Upper lobe of left lung (tissue), 6 donors: Measurements from ENCODE around the gene ANKRD28. TPM values are rescaled to one million over a fixed set of nuclear protein-coding genes. Genes with fewer than 3 reads are reported as not detected.

Experiments used
- ATAC-seq, 2 donors: fragments of 200-7000 bp; cut with Tn5 transposase; one replicate each; pipeline ENCODE4 v1.9.1; 2022; ENCODE audit warnings: mild to moderate bottlenecking in 2 of 2, moderate library complexity in 2 of 2; ENCODE audit not compliant: low FRiP score in 2 of 2
- DNase-seq, 2 donors: peaks; one replicate each; pipeline ENCODE4 v3.0.0-alpha.2; 2019 to 2020
- H3K27ac ChIP-seq, 4 donors: fragments of 200-600 bp; sonication (generic); one replicate each; pipeline ENCODE4 v1.5.1; 2016 to 2019
- H3K27me3 ChIP-seq, 4 donors: fragments of 200-600 bp; sonication (generic); one replicate each; pipeline ENCODE4 v1.5.1; 2017 to 2019
- H3K36me3 ChIP-seq, 4 donors: fragments of 200-600 bp; sonication (generic); one replicate each; pipeline ENCODE4 v1.5.1; 2016 to 2019
- H3K4me1 ChIP-seq, 4 donors: fragments of 200-600 bp; sonication (generic); one replicate each; pipeline ENCODE4 v1.5.1; 2018 to 2019
- H3K4me3 ChIP-seq, 4 donors: fragments of 200-600 bp; sonication (generic); one replicate each; pipeline ENCODE4 v1.5.1; 2017 to 2019; ENCODE audit warnings: mild to moderate bottlenecking in 2 of 4, moderate library complexity in 1 of 4
- H3K9me3 ChIP-seq, 4 donors: fragments of 200-600 bp; sonication (generic); one replicate each; pipeline ENCODE4 v1.5.1; 2018 to 2019
- CTCF ChIP-seq, 6 experiments: fragments of 450-650 bp in 4 of 6; fragments of 200-600 bp in 2 of 6; sonication (generic) in 2 of 6; IDR thresholded peaks; one replicate each; pipeline ENCODE4 v1.5.1; 2016 to 2019; ENCODE audit warnings: antibody characterized with exemption in 6 of 6
- EP300 ChIP-seq, 4 donors: sonication (generic); formaldehyde crosslinking; IDR thresholded peaks; one replicate each; pipeline ENCODE4 v1.5.1; 2017; ENCODE audit warnings: antibody characterized with exemption in 4 of 4, control low read depth in 2 of 4
- POLR2A ChIP-seq, 4 donors: fragments of 450-650 bp; IDR thresholded peaks; one replicate each; pipeline ENCODE4 v1.5.1; 2016 to 2017; ENCODE audit warnings: antibody characterized with exemption in 4 of 4, mild to moderate bottlenecking in 2 of 4
- POLR2AphosphoS5 ChIP-seq, 2 donors: sonication (generic); formaldehyde crosslinking; IDR thresholded peaks; one replicate each; pipeline ENCODE4 v1.5.1; 2017; ENCODE audit warnings: antibody characterized with exemption in 2 of 2
- WGBS, 2 donors: methylation state at CpG; one replicate each; pipeline ENCODE4 v1.1.5; 2017 to 2018; 5-methylcytosine and 5-hydroxymethylcytosine counted together
- total RNA-seq, 6 donors: library from RNA; depleted of rRNA in 4 of 6; stranded (reverse); fragments of >200 nt in 4 of 6; gene quantifications; one replicate each; pipeline versions ENCODE4 v1.1.0 to v1.2.1, GENCODE V29; 2016 to 2021
- donor health status: DM: no; HTN: no; CAD: no; lungs with moderate emphysema.
- donor health status: DM: no; HTN: yes; CAD: no; lungs with severe emphysema.

The ANKRD28 gene
- total RNA-seq, 6 donors from 2014 or later, result 31.6 to 107 (median 55.5) TPM

GRCh38 chr3:15804553-15805095, 6.8 kb upstream of the ANKRD28 start:
- Histone ChIP-seq H3K36me3 (no peaks in the 10 kb centered on the region), H3K4me1 (peaks cover 6 to 31% (median 22%) of the 10 kb centered on the region in 4 donors), H3K27me3 (no peaks in the 10 kb centered on the region), H3K4me3 (no peak overlapping the region), H3K9me3 (no peaks in the 10 kb centered on the region), H3K27ac (peak overlapping the region in 1 of 4 donors; percentile 27)
- WGBS, 2 donors, result 68% methylated on average over 4 of the region's 4 CpGs
- TF ChIP-seq CTCF (IDR thresholded peaks at IDR 0.05) (no peak), POLR2AphosphoS5 (IDR thresholded peaks at IDR 0.05) (no peak)
- DNase-seq (no peak), ATAC-seq (no peak)

GRCh38 chr3:15803921-15804320, 6.1 kb upstream of the ANKRD28 start:
- no peak for ATAC-seq
- DNase-seq, result no peak
- Histone ChIP-seq H3K27me3 (no peaks in the 10 kb centered on the region), H3K4me1 (peaks cover 6 to 32% (median 22%) of the 10 kb centered on the region in 4 donors), H3K9me3 (no peaks in the 10 kb centered on the region), H3K4me3 (no peak overlapping the region), H3K36me3 (no peaks in the 10 kb centered on the region), H3K27ac (no peak overlapping the region)
- no peak for TF ChIP-seq POLR2A (IDR thresholded peaks at IDR 0.05)
- no peak for TF ChIP-seq EP300 (IDR thresholded peaks at IDR 0.05)
- no peak for TF ChIP-seq CTCF (IDR thresholded peaks at IDR 0.05)
- TF ChIP-seq POLR2AphosphoS5 (IDR thresholded peaks at IDR 0.05), result no peak
- 77 to 80% methylated on average over 2 of the region's 2 CpGs for WGBS, 2 donors

- 58 to 65% methylated on average over 3 of the region's 3 CpGs for WGBS, 2 donors
- no peak for DNase-seq
- Histone ChIP-seq H3K36me3 (no peaks in the 10 kb centered on the region), H3K4me1 (peaks cover 18 to 48% (median 31%) of the 10 kb centered on the region in 4 donors), H3K27me3 (no peaks in the 10 kb centered on the region), H3K4me3 (no peak overlapping the region), H3K27ac (peak overlapping the region in 3 of 4 donors; percentile 1 to 62 (median 18)), H3K9me3 (no peaks in the 10 kb centered on the region)
- no peak for ATAC-seq
- TF ChIP-seq POLR2AphosphoS5 (IDR thresholded peaks at IDR 0.05) (no peak), CTCF (IDR thresholded peaks at IDR 0.05) (no peak), POLR2A (IDR thresholded peaks at IDR 0.05) (no peak), EP300 (IDR thresholded peaks at IDR 0.05) (no peak)
Observed at GRCh38 chr3:15801298-15801697, 3.5 kb upstream of the ANKRD28 start.

- DNase-seq, result no peak
Observed at GRCh38 chr3:15800780-15801179, 3.0 kb upstream of the ANKRD28 start.

GRCh38 chr3:15800327-15800726, 2.5 kb upstream of the ANKRD28 start:
- DNase-seq (no peak), ATAC-seq (peak in 1 of 2 donors; percentile 41)
- TF ChIP-seq POLR2AphosphoS5 (IDR thresholded peaks at IDR 0.05) (no peak), EP300 (IDR thresholded peaks at IDR 0.05) (no peak), CTCF (IDR thresholded peaks at IDR 0.05) (no peak), POLR2A (IDR thresholded peaks at IDR 0.05) (no peak)
- H3K9me3 ChIP-seq, result no peaks in the 10 kb centered on the region
- no peaks in the 10 kb centered on the region for H3K36me3 ChIP-seq
- H3K4me3 ChIP-seq, result no peak overlapping the region
- H3K27me3 ChIP-seq, result no peaks in the 10 kb centered on the region
- H3K27ac ChIP-seq, result peak overlapping the region in 2 of 4 donors; percentile 18 to 62
- peaks cover 16 to 49% (median 28%) of the 10 kb centered on the region in 4 donors for H3K4me1 ChIP-seq

More at GRCh38 chr3:15800780-15801179, 3.0 kb upstream of the ANKRD28 start:
- no peak for TF ChIP-seq POLR2AphosphoS5 (IDR thresholded peaks at IDR 0.05)
- Histone ChIP-seq H3K4me1 (peaks cover 16 to 48% (median 30%) of the 10 kb centered on the region in 4 donors), H3K27me3 (no peaks in the 10 kb centered on the region), H3K9me3 (no peaks in the 10 kb centered on the region), H3K27ac (peak overlapping the region in 3 of 4 donors; percentile 1 to 62 (median 18)), H3K4me3 (no peak overlapping the region), H3K36me3 (no peaks in the 10 kb centered on the region)
- ATAC-seq, result no peak
